Measurements from ENCODE around the gene IGFLR1.

IGFLR1 gene

GRCh38 chr19:35779033-35779432 lies 36.8 kb upstream of the IGFLR1 start:
- no peak overlapping the region for H3K4me2 ChIP-seq (ENCODE audit: low read depth, low read length)

DNA sequence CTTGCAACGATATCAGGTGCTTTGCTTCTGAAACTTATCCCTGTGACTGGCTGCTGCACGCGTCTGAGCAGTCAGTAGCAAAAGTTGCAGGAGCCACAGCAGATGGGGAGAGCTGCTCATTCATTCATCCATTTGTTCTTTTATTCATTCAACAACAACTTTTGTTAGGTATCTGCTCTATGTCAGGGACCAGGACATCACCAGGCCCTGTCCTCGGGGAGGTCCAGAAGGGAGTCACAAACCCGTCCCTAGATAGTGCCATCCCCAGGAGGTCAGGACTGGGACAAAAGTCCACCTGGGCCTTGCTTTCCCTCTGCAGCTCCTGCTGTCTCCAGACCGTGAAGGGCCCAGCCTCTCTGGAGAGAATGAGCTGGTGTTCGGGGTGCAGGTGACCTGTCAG lies 35.7 kb upstream of the IGFLR1 start:
- Histone ChIP-seq H3K9me2 (replicated peaks; ENCODE audit: insufficient read depth, low read length) (no peaks in the 10 kb centered on the region), H3K9me3 (replicated peaks; ENCODE audit: insufficient read depth, low read length) (no peaks in the 10 kb centered on the region), H3K79me2 (ENCODE audit: low read length) (peaks cover 13% of the 10 kb centered on the region), H3K9ac (ENCODE audit: low read length) (no peak overlapping the region), H2AFZ (ENCODE audit: low read length) (no peak overlapping the region), H3K4me3 (ENCODE audit: low read length) (no peak overlapping the region), H3K4me2 (ENCODE audit: low read depth, low read length) (no peak overlapping the region), H3K36me3 (replicated peaks; ENCODE audit: insufficient read depth, low read length) (no peaks in the 10 kb centered on the region), H3F3A (ENCODE audit: insufficient read depth, low read length) (no peaks in the 10 kb centered on the region), H3K4me1 (ENCODE audit: low read length) (peaks cover 12% of the 10 kb centered on the region), H3K27me3 (replicated peaks; ENCODE audit: insufficient read depth, low read length) (no peaks in the 10 kb centered on the region), H3K27ac (ENCODE audit: low read length) (no peak overlapping the region), H4K20me1 (ENCODE audit: insufficient read depth, low read length) (no peaks in the 10 kb centered on the region)
- no peak for DNase-seq
- TF ChIP-seq, protein P1, sequence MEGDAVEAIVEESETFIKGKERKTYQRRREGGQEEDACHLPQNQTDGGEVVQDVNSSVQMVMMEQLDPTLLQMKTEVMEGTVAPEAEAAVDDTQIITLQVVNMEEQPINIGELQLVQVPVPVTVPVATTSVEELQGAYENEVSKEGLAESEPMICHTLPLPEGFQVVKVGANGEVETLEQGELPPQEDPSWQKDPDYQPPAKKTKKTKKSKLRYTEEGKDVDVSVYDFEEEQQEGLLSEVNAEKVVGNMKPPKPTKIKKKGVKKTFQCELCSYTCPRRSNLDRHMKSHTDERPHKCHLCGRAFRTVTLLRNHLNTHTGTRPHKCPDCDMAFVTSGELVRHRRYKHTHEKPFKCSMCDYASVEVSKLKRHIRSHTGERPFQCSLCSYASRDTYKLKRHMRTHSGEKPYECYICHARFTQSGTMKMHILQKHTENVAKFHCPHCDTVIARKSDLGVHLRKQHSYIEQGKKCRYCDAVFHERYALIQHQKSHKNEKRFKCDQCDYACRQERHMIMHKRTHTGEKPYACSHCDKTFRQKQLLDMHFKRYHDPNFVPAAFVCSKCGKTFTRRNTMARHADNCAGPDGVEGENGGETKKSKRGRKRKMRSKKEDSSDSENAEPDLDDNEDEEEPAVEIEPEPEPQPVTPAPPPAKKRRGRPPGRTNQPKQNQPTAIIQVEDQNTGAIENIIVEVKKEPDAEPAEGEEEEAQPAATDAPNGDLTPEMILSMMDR (IDR thresholded peaks at IDR 0.05; ENCODE audit: low read length): no peak
- TF ChIP-seq EZH2 (optimal IDR thresholded peaks at IDR 0.05; ENCODE audit: low read depth, low read length): no peak
- TF ChIP-seq EZH2phosphoT487 (IDR thresholded peaks at IDR 0.05; ENCODE audit: low read length): no peak

More at GRCh38 chr19:35779033-35779432, 36.8 kb upstream of the IGFLR1 start:
- H3K9me3 ChIP-seq (replicated peaks; ENCODE audit: insufficient read depth, low read length): no peaks in the 10 kb centered on the region
- H3K36me3 ChIP-seq (replicated peaks; ENCODE audit: insufficient read depth, low read length): no peaks in the 10 kb centered on the region
- H3K4me3 ChIP-seq (ENCODE audit: low read length): no peak overlapping the region
- no peaks in the 10 kb centered on the region for H4K20me1 ChIP-seq (ENCODE audit: insufficient read depth, low read length)
- no peak for DNase-seq
- H2AFZ ChIP-seq (ENCODE audit: low read length): no peak overlapping the region
- H3K9me2 ChIP-seq (replicated peaks; ENCODE audit: insufficient read depth, low read length): no peaks in the 10 kb centered on the region
- no peak overlapping the region for H3K9ac ChIP-seq (ENCODE audit: low read length)
- H3F3A ChIP-seq (ENCODE audit: insufficient read depth, low read length): no peaks in the 10 kb centered on the region
- peaks cover 13% of the 10 kb centered on the region for H3K79me2 ChIP-seq (ENCODE audit: low read length)
- no peaks in the 10 kb centered on the region for H3K27me3 ChIP-seq (replicated peaks; ENCODE audit: insufficient read depth, low read length)
- no peak overlapping the region for H3K27ac ChIP-seq (ENCODE audit: low read length)
- TF ChIP-seq EZH2phosphoT487 (IDR thresholded peaks at IDR 0.05; ENCODE audit: low read length): no peak
- TF ChIP-seq EZH2 (optimal IDR thresholded peaks at IDR 0.05; ENCODE audit: low read depth, low read length): no peak
- TF ChIP-seq, protein P1 (IDR thresholded peaks at IDR 0.05; ENCODE audit: low read length): no peak
- peaks cover 12% of the 10 kb centered on the region for H3K4me1 ChIP-seq (ENCODE audit: low read length)

- Histone ChIP-seq H3K27me3 (replicated peaks; ENCODE audit: insufficient read depth, low read length) (no peaks in the 10 kb centered on the region), H3K9me2 (replicated peaks; ENCODE audit: insufficient read depth, low read length) (no peaks in the 10 kb centered on the region), H3F3A (ENCODE audit: insufficient read depth, low read length) (no peaks in the 10 kb centered on the region), H2AFZ (ENCODE audit: low read length) (no peak overlapping the region), H3K27ac (ENCODE audit: low read length) (no peak overlapping the region), H3K4me3 (ENCODE audit: low read length) (no peak overlapping the region), H4K20me1 (ENCODE audit: insufficient read depth, low read length) (no peaks in the 10 kb centered on the region), H3K9ac (ENCODE audit: low read length) (no peak overlapping the region), H3K36me3 (replicated peaks; ENCODE audit: insufficient read depth, low read length) (no peaks in the 10 kb centered on the region), H3K4me2 (ENCODE audit: low read depth, low read length) (no peak overlapping the region), H3K79me2 (ENCODE audit: low read length) (peaks cover 13% of the 10 kb centered on the region), H3K4me1 (ENCODE audit: low read length) (peaks cover 12% of the 10 kb centered on the region), H3K9me3 (replicated peaks; ENCODE audit: insufficient read depth, low read length) (no peaks in the 10 kb centered on the region)
- DNase-seq: no peak
- TF ChIP-seq EZH2 (optimal IDR thresholded peaks at IDR 0.05; ENCODE audit: low read depth, low read length): no peak
- TF ChIP-seq EZH2phosphoT487 (IDR thresholded peaks at IDR 0.05; ENCODE audit: low read length): no peak
Observed at GRCh38 chr19:35777086-35777841, 35.0 kb upstream of the IGFLR1 start.
